Lung (tissue), 12 donors: ENCODE measurements around the gene TAOK2. TPM values are rescaled to one million over a fixed set of nuclear protein-coding genes. Genes with fewer than 3 reads are reported as not detected.
A peak's percentile ranks its signal among the peaks of the same experiment; 100 is the strongest.
"Not testable (repeated sequence)": the region's sequence is repeated elsewhere in the genome, so short reads cannot be mapped to it uniquely, and the experiment has no call there.

Experiments
- ATAC-seq: fragments of 200-7000 bp; cut with Tn5 transposase; one replicate; pipeline ENCODE4 v1.9.1; 2020; ENCODE audit warnings: moderate number of reproducible peaks; ENCODE audit not compliant: insufficient read depth, low FRiP score
- DNase-seq, 3 donors: peaks; one replicate each; pipeline ENCODE4 v3.0.0-alpha.2; 2013 to 2017
- H3K27ac ChIP-seq, 2 donors: one replicate each; pipeline ENCODE4 v1.5.1; 2013; ENCODE audit warnings: mild to moderate bottlenecking in 2 of 2, moderate library complexity in 2 of 2, control low read depth in 1 of 2, inconsistent platforms in 1 of 2, low read depth in 1 of 2, low read length in 1 of 2
- H3K27me3 ChIP-seq, 3 donors: one replicate each; pipeline ENCODE4 v1.5.1; 2013; ENCODE audit warnings: low read length in 2 of 3; ENCODE audit not compliant: control insufficient read depth in 3 of 3, insufficient read depth in 3 of 3
- H3K36me3 ChIP-seq, 4 donors: one replicate each; pipeline ENCODE4 v1.5.1; 2013; ENCODE audit warnings: low read length in 4 of 4, mild to moderate bottlenecking in 1 of 4, moderate library complexity in 1 of 4; ENCODE audit not compliant: control insufficient read depth in 4 of 4, insufficient read depth in 4 of 4
- H3K4me1 ChIP-seq, 5 donors: one replicate each; pipeline ENCODE4 v1.5.1; 2013; ENCODE audit warnings: low read length in 5 of 5, mild to moderate bottlenecking in 2 of 5, moderate library complexity in 1 of 5; ENCODE audit not compliant: control insufficient read depth in 5 of 5, insufficient read depth in 5 of 5
- H3K4me3 ChIP-seq: one replicate; pipeline ENCODE4 v1.5.1; 2013; ENCODE audit warnings: mild to moderate bottlenecking, control low read depth, moderate library complexity
- H3K9ac ChIP-seq, 2 donors: one replicate each; pipeline ENCODE4 v1.5.1; 2013; ENCODE audit warnings: low read length in 2 of 2, control low read depth in 1 of 2; ENCODE audit not compliant: insufficient read depth in 1 of 2
- H3K9me3 ChIP-seq, 4 donors: one replicate each; pipeline ENCODE4 v1.5.1; 2013; ENCODE audit warnings: low read length in 3 of 4, mild to moderate bottlenecking in 1 of 4, moderate library complexity in 1 of 4; ENCODE audit not compliant: control insufficient read depth in 4 of 4, insufficient read depth in 3 of 4
- WGBS, 2 donors: extraction: QIAGEN DNeasy Blood & Tissue Kit; methylation state at CpG; one replicate each; pipeline ENCODE4 v1.1.7; 2013; 5-methylcytosine and 5-hydroxymethylcytosine counted together
- polyA plus RNA-seq, 2 donors: library from polyadenylated mRNA; stranded (reverse); fragments of 200-250 nt; gene quantifications; one replicate each; pipeline ENCODE4 v1.2.1, GENCODE V29; 2013
- total RNA-seq, 2 donors: library from RNA; depleted of rRNA in 1 of 2; stranded (reverse); fragments of >200 nt in 1 of 2; gene quantifications; one replicate each; pipeline ENCODE4 v1.2.1, GENCODE V29; 2014 to 2021
- TF ChIP-seq, protein P1 (sequence below): IDR thresholded peaks from 2 replicates; pipeline ENCODE4 v1.5.1; 2012; ENCODE audit warnings: mild to moderate bottlenecking; ENCODE audit errors: control extremely low read depth, extremely low read depth
- donor health status: control.
- donor health status: control.
- donor health status: Bipolar disorder and iron deficiency.
- donor health status: healthy.
- donor health status: DM: yes; HTN: yes; CAD: no.

TAOK2 gene
- total and polyA plus RNA-seq, 4 donors = 33.8 to 71.8 (median 55.4) TPM

- Histone ChIP-seq H3K36me3 (peaks cover 0 to 13% (median 2%) of the 10 kb centered on the region in 4 donors), H3K27me3 (no peaks in the 10 kb centered on the region), H3K27ac (peak overlapping the region; percentile 71 to 92), H3K4me1 (peaks cover 0 to 15% (median 8%) of the 10 kb centered on the region in 5 donors), H3K9ac (peak overlapping the region; percentile 53 to 90), H3K4me3 (peak overlapping the region; percentile 99), H3K9me3 (no peaks in the 10 kb centered on the region)
- peak; percentile 7 for ATAC-seq
- TF ChIP-seq, protein P1, sequence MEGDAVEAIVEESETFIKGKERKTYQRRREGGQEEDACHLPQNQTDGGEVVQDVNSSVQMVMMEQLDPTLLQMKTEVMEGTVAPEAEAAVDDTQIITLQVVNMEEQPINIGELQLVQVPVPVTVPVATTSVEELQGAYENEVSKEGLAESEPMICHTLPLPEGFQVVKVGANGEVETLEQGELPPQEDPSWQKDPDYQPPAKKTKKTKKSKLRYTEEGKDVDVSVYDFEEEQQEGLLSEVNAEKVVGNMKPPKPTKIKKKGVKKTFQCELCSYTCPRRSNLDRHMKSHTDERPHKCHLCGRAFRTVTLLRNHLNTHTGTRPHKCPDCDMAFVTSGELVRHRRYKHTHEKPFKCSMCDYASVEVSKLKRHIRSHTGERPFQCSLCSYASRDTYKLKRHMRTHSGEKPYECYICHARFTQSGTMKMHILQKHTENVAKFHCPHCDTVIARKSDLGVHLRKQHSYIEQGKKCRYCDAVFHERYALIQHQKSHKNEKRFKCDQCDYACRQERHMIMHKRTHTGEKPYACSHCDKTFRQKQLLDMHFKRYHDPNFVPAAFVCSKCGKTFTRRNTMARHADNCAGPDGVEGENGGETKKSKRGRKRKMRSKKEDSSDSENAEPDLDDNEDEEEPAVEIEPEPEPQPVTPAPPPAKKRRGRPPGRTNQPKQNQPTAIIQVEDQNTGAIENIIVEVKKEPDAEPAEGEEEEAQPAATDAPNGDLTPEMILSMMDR = no peak
- peak; percentile 29 to 65 (median 53) for DNase-seq
- 5 to 9% methylated on average over 12 of the region's 12 CpGs for WGBS, 2 donors
Measured at GRCh38 chr16:29926711-29927052, 47.0 kb upstream of the TAOK2 start.

- no peak for ATAC-seq
- TF ChIP-seq, protein P1 = no peak
- WGBS, 2 donors = 69 to 75% methylated on average over 12 of the region's 12 CpGs
- H3K9ac ChIP-seq = peak overlapping the region; percentile 37 to 90
- H3K27me3 ChIP-seq = no peaks in the 10 kb centered on the region
- peak overlapping the region; percentile 34 to 71 for H3K27ac ChIP-seq
- peaks cover 0 to 15% (median 8%) of the 10 kb centered on the region in 5 donors for H3K4me1 ChIP-seq
- no peaks in the 10 kb centered on the region for H3K9me3 ChIP-seq
- H3K4me3 ChIP-seq = no peak overlapping the region
- peaks cover 0 to 11% (median 2%) of the 10 kb centered on the region in 4 donors for H3K36me3 ChIP-seq
- peak in 1 of 3 donors; percentile 5 for DNase-seq
Measured at GRCh38 chr16:29927070-29927905, 46.4 kb upstream of the TAOK2 start.

DNA sequence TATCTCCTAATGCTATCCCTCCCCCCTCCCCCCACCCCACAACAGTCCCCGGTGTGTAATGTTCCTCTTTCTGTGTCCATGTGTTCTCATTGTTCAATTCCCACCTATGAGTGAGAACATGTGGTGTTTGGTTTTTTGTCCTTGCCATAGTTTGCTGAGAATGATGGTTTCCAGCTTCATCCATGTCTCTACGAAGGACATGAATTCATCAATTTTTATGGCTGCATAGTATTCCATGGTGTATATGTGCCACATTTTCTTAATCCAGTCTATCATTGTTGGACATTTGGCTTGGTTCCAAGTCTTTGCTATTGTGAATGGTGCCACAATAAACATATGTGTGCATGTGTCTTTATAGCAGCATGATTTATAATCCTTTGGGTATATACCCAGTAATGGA lies 41.9 kb upstream of the TAOK2 start:
- DNase-seq, H3K9ac ChIP-seq, H3K27ac ChIP-seq, H3K4me3 ChIP-seq, H3K4me1 ChIP-seq, H3K36me3 ChIP-seq, H3K9me3 ChIP-seq, H3K27me3 ChIP-seq, ATAC-seq: not testable (repeated sequence)
- WGBS, 2 donors = 65 to 85% methylated on average over 2 of the region's 2 CpGs

DNA sequence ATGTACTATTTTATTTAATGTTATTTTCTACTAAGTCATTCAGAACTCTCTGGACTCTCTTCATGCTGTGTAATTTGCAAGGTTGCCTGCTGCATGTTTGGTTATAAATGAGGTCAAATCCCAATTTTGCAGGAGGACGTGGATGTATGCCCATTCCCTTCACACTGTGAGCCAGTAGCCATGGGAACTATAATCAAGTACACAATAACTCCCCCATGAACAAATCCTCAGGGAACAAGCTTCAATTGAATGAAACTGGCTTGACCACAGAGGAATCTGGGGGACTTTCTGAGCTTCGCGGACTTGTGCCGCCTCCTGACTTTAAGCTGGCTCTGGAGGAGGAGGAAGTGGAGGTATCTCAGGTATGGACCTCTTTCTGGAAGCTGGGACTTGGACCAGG lies 33.0 kb upstream of the TAOK2 start:
- Histone ChIP-seq H3K9me3 (peaks cover 0 to 2% (median 0%) of the 10 kb centered on the region in 4 donors), H3K4me1 (peaks cover 0 to 2% (median 0%) of the 10 kb centered on the region in 5 donors), H3K9ac (no peak overlapping the region), H3K36me3 (no peaks in the 10 kb centered on the region), H3K27me3 (no peaks in the 10 kb centered on the region), H3K27ac (no peak overlapping the region), H3K4me3 (no peak overlapping the region)
- WGBS, 2 donors = 73 to 85% methylated on average over 4 of the region's 4 CpGs
- DNase-seq (no peak), ATAC-seq (no peak)
- TF ChIP-seq, protein P1 = no peak
